NCI-H2196 treated with DMSO at 0.1 percent for 48 hours (cell line): ENCODE data around the gene TRIML2.

Experiments
- DNase-seq: peaks from one replicate; lab custom pipeline; 2025; ENCODE audit not compliant: unreplicated experiment; lab: John Stamatoyannopoulos, UW

TRIML2 gene, protein sequence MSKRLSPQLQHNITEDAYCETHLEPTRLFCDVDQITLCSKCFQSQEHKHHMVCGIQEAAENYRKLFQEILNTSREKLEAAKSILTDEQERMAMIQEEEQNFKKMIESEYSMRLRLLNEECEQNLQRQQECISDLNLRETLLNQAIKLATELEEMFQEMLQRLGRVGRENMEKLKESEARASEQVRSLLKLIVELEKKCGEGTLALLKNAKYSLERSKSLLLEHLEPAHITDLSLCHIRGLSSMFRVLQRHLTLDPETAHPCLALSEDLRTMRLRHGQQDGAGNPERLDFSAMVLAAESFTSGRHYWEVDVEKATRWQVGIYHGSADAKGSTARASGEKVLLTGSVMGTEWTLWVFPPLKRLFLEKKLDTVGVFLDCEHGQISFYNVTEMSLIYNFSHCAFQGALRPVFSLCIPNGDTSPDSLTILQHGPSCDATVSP

DNA sequence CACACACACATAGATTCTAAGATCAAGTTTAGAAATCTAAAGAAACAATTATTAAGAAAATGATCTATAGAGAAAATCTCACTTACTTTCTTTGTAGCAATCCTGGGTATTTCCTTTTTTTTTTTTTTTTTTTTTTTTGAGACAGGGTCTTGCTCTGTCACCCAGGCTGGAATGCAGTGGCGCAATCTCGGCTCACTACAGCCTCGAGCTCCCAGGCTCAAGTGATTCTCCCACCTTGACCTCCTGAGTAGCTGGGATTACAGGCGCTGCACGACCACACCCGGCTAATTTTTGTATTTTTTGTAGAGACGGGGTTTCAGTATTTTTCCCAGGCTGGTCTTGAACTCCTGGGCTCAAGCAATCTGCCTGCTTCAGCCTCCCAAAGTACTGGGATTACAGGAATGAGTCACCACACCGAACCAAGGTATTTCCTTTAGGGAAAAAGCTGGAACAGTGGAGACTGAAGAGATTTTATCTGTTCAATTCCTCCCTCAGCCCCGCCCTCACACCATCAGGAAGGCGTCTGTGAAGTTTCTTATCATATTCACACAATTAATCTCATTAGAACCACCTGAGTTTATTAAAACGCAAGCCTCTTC, at the start of gene TRIML2:
TSS of gene TRIML2 (minus strand) at position 447 of the 599 bp plus-strand sequence. CDS start 4,235 bp downstream, outside the sequence.
- no peak for DNase-seq

DNA sequence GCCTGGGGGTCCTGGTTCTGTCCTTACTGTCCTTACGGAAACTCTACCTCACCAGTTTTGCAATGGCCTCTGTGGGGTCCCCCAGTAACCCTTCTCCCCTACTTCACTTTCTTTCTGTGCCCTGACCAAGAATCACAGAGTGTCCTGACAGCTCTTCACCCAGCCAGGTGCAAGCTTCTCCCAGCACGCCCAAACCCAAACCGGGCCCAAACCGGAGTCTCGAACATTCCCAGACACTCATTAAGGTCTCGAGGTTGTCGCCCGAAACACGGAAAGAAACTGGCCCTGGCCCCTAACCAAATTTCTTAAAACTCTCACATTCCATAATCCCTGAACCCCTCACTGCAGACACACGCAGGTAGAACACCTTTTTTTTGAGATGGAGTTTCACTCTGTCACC, 48.9 kb upstream of the TRIML2 start:
- DNase-seq: no peak

DNA sequence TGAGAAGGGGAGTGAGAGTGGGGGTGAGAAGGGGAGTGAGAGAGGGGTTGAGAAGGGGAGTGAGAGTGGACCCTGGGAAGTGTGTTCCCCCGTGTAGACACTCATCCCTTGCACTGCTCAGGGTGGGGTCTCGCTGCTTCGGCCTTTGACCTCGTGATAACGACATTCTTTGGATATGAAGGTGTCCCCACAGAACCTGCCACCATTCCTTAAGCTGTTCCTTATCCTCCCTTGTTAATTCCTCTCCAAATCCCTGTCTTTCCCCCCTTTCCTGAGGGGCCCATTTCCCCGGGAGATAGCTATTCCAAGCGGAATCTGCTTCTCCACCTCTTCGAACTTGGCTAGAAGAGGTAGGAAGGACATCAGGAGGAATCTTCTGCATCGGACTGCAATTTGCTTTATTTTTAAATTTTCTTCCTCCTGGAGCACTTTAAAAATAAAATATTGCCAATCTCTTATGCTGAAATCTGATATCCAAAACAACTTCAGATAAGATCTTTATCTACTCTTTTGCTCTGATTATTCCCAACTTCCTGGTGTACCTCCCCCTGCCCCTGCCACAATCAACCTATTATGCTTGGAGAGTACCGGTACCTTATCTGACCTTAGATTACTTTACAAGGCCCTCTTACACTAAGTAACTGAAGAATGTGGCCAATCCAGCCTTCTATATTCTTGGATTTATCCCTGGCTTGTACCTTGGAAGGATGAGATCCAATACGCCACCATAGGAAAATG, 45.4 kb upstream of the TRIML2 start:
- DNase-seq: no peak

DNA sequence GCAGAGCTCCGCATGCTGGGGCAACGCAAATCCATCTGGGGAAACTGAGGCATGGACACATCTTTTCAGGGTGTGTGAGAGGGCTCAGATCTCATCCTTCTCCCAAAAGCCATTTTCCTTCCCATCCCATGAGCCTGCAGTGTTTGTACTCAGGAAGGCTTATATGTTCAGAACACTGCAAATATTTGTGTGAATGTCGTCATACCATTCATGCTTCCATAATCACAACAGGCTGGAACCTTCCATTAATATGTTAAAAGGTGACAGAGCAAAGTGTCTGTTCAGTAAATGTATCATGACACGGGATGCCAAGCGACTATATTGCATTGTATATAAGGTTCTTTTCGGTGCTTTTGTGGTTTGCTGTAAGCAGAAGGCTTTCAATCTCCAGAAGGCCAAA, 38.4 kb upstream of the TRIML2 start:
- DNase-seq: no peak

DNA sequence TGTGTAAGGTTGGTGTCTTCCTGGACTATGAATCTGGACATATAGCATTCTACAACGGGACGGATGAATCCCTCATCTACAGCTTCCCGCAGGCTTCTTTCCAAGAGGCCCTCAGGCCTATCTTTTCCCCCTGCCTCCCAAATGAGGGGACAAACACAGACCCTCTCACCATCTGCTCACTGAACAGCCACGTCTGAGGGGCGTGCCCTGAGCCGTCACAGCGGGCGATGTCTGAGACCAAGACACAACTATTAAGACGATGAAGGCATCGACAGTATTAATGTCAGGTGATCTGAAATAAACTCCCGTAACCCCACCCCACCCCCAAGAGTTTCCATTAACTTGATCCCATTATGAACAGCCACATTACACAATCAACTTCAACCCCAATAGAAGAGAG, 37.8 kb upstream of the TRIML2 start:
- DNase-seq: no peak

DNA sequence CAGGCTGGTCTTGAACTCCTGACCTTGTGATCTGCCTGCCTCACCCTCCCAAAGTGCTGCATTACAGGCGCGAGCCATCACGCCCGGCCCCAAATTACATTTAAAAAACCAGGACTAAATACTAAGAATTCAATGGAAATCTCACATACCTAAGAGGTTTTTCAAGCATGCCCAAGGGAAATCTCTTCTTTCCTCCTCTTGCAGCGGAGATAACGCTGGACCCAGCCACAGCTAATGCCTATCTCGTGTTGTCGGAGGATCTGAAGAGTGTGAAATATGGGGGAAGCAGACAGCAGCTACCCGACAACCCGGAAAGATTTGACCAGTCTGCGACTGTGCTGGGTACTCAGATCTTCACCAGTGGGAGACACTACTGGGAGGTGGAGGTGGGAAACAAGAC, 37.2 kb upstream of the TRIML2 start:
- no peak for DNase-seq

DNA sequence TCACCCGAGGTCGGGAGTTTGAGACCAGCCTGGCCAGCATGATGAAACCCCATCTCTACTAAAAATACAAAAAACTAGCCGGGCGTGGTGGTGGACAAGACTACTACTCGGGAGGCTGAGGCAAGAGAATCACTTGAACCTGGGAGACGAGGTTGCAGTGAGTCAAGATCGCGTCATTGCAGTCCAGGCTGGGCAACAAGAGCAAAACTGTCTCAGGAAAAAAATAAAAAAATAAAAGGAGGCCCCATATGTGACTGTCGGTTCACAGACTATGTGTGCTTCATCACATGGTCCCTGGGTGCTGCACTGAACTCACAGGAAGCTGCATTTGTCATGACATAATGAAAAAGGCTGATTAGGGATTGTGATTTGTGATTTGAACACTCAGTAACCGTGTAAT, 36.2 kb upstream of the TRIML2 start:
- DNase-seq: no peak

DNA sequence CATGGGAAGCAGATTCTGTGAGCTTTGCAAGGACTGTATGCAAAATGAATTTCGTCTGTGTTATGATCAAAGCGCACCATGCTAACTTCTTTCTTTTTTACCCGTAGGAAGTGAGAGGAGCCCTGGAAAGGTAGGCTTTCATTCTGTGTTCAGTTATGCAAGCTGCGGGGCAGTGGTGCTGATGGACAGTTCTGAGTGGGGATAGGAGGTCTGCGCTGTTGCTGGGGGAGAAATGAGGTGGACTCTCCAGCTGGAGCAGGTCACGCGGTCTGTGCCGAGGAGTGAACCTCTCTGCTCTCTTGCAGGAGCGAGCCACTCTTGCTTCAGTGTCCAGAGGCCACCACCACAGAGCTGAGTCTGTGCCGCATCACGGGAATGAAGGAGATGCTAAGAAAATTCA, 34.3 kb upstream of the TRIML2 start:
- DNase-seq: no peak

DNA sequence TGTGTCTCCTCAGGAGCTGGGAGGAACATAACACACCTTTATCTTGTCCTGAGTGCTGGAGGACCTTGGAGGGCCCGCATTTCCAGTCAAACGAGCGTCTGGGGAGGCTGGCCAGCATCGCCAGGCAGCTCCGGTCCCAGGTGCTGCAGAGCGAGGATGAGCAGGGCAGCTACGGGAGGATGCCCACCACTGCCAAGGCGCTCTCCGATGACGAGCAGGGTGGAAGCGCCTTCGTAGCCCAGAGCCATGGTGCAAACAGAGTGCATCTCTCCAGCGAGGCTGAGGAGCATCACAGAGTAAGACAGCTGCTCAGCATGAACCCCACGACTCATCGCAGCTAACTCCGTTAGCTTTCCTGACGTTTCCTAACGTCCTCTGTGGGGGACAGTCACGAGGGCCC, 30.3 kb upstream of the TRIML2 start:
- no peak for DNase-seq

DNA sequence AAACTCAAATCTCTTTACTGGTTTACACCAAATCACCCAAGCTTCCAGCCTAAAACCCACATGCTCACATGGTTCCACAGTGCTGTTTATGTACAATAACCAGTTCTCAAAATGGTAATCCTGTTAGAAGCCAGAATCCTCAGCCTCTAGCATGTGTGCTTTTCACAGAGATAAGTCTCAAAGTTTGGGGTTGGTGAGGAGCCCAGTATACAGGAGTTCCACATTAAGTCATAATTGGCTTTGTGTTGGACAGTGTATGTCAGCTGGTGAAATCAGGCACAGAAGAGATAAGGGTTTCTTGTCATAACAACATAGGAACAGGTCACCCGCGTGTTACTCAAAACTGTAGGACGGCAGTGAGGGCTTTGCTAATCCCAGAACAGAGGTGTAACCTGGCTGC, 29.7 kb upstream of the TRIML2 start, which contains the start of gene TRIML1:
TSS of gene TRIML1 (plus strand) at position 301 of the 400 bp plus-strand sequence. CDS start 118 bp downstream, outside the sequence.
- no peak for DNase-seq

DNA sequence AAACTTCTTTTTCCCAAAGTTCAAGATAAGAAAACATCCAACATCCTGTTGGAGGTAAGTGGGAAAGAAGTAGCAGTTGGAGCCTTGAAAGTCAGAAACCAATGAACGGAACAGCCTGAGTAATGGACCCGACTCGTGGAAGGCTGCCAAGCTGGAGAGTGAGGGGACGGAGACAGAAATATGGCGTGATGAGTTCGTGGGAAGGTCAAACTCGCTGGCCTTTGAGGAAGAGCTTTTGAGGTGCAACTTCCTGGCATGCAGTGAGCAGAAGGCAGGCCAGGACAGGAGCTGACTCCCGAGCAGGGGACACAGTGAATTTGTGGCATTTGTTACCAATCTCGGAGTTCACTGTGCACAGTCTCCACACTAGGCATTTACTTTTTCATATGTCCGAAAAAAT, 28.8 kb upstream of the TRIML2 start:
- no peak for DNase-seq

DNA sequence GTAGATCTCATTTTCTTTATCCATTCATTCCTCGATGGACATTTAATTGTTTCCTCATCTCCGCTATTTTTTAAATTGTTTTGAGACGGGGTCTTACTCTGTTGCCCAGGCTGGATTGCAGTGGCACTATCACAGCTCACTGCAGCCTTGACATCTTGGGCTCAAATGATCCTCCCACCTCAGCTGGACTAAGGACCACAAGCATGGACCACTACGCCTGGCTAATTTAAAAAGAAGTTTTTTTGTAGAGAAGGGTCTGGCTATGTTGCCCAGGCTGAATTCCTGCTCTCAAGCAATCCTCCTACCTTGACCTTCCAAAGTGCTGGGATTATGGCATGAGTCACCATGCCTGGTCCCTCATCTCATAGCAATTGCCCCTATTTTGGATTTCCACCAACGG, 22.8 kb upstream of the TRIML2 start:
- DNase-seq: no peak

DNA sequence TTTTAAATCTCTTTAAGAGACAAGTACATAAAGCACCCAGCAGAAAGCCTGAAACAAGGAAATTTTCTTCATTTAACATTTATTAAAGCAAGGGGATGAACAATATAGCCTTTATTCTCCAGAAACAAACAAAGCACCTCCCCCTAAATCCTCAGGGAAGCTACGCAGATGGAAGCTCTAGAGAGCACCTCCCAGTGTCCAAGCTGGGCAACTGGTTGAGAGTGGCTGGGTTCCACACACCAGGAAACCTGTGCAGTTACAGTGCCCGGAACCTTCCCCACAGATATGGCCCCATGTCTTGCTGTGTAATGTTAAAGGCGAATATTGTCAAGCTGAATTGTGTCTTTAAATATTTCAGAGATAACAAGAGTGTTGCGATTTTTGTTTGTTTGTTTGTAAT, 21.0 kb upstream of the TRIML2 start:
- no peak for DNase-seq

DNA sequence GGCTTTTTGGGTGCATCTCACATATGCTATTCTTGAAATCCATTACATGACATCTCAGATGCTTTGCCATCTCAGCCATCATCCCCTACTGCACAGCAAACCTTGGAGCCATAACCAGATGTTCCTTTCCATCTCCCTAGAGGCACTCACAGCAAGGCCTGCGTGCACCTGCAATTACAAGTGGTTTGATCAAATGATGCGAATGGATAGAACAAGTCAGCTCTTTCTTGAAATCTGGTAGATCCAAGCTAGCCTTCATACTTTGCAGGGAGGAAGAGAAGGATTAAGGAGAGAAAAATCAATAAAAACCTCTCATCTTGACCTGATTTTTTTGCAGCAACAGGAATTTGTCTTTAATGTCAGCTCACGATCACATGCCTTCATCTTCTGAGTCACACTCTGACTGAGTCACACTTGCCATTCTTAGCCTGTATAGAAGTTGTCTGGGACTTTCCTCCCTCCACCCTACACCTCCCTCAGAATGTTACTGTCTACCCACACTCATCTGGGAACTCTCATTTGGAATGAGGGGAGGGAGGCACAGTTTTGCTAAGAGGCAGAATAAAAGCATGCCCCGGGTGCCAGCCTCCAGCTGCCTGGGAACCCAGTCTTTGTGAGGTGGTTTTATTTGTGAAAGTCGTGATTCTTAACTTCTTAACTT, 17.9 kb upstream of the TRIML2 start:
- DNase-seq: no peak

DNA sequence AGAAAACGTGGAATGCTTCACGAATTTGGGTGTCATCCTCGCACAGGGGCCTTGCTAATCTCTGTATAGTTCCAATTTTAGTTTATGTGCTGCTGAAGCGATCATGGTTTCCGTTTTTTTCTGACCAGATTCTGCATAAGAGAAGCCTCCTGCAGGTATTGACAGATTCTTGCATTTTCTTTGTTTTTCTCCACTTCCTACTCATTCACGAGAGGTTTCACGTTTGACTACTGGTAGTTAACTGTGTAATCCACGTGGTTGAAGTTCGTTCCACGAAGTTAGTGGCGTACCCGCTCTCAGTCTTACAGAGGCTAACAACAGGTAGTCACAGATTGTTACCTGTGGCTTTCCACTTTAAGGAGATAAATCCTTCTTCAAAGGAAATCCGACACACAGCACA, 12.1 kb upstream of the TRIML2 start:
- DNase-seq: no peak

DNA sequence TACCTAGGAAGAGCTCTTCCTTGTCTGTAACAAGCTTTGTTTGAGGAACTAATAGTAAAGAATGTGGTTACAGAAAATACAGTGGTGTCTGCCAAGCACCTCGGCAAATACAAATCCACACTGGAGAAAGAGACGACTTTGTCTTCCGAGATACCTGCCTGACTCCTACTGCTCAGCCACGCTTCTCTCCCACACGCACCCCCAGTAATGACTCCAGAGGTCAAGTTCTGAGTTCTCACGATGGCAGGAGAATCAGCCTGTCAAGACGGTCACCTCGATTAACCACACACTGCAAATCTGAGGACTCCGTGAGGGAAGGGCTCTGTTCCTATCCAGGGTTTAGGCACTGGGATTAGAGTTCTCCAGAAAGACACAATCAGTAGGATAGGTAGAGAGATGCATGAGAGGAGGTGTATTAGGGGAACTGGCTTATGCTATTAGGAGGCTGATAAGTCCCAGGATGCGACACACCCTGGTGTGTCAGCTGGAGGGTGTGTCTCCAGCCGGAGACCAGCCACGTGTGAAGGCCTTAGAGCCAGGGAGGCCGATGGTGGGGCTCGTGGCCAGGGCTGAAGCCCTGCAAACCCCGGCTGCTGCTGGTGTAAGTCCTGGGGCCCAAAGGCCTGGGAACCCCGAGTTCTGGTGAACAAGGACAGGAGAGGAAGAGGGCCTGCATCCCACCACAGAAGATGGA, 8.4 kb upstream of the TRIML2 start:
- DNase-seq: no peak

DNA sequence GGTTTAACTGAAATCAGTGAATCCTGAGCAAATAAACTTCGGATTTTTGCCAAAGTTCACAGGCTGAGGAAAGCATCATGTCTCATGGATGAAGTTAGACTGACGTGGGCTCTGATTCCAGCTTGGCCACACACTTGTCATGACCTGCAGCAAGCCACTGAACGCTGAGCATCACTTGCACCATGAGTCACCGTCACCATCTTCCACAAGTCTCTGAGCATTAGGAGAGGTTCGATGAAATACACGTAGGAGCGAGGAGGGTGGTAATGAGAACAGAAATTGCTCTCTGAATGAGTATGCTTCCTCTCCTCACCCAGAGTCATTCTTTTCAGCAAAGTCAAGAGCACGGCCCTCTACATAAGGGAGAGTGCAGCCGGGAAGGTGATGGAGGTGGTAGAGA, 3.8 kb upstream of the TRIML2 start:
- no peak for DNase-seq

DNA sequence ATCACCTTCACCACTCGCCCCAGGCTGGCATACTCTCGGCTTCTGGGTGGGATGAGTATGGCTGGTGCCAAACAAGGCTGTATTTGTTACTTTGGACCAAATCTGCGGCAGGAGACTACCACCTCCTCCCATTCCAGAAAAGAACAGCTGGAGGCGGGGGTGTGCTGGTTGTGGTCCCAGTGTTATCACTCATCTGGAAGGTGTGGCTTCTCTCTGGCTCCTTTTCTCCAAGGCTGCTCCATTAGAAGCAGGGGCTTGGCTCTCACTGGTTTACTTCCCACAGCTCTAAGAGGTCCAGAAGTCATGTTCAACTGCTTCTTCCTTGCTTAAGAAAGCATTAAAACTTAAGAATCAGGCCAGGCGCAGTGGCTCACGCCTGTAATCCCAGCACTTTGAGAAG, 2.6 kb upstream of the TRIML2 start:
- no peak for DNase-seq

DNA sequence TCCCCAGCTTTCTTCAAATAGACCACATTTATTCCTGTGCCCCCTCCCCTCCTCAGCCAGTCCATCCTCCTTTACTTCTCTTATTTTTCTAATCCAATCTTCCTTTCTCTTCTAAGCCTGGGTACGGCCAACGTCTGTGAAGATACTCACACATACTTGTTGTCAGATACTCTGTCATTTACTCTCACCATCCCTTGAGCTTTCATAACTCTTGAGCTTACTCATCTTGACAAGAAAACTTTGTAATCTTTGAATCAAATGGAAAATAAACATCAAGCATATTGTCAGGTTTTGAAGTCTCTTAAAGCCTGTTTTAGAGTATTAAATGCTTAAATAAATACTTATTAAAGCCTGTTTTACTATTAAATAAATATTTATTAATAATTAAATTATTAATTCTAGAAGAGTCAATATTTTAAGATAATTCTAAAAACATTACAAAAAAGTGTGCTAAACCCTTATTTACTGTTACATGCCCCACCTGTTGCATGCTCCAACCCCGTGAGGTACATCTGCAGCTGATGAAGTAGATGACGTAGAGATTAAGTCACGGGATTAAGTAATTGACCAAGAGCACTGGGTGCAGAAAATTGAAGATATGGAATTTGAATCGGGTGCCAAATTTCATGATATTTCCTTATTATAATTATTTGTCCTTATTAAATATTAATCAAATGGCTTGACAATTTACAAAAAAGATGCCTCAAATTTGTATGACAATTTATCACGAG, 1.5 kb upstream of the TRIML2 start:
- no peak for DNase-seq

DNA sequence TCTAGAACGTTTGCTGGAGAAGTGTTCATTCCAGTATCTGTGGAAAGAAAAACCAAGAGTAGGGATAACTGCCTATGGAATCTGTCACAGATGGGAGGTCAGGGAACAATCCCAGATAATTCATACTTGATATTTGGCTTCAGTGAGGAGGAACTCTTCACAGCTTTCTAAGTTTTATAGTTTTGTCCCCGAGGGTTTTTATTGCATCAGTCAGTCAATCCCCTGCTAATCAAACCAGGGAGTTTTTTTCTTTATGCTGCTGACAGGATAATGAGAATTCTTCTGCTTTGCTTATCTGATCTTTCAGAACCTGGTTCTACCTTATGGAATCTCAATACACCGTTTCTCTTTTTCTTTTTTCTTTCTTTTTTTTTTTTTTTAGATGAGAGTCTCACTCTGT, 633 bp upstream of the TRIML2 start:
- no peak for DNase-seq
